Activated naive CD4-positive, alpha-beta T cell treated with anti-CD3 and anti-CD28 coated beads for 36 hours (primary cell): ENCODE data around the gene TBC1D24. TPM values are rescaled to one million over a fixed set of nuclear protein-coding genes. Genes with fewer than 3 reads are reported as not detected.
A peak's percentile ranks its signal among the peaks of the same experiment; 100 is the strongest.
"Not testable (repeated sequence)": the region's sequence is repeated elsewhere in the genome, so short reads cannot be mapped to it uniquely, and the experiment has no call there.

Experiments used
- CTCF ChIA-PET: fragments of 350-600 bp; sonication (Branson Sonifier 250); formaldehyde crosslinking; loops from one replicate; lab custom pipeline; 2021; ENCODE audit warnings: antibody characterized with exemption; lab: Charles Lee
- DNase-seq: peaks from one replicate; pipeline ENCODE4 v3.0.0-alpha.2; 2020
- H3K27ac Mint-ChIP-seq: one replicate; pipeline ENCODE4 v1.8.0; 2021; ENCODE audit warnings: mild to moderate bottlenecking, mixed read lengths
- H3K27me3 Mint-ChIP-seq: one replicate; pipeline ENCODE4 v1.8.0; 2021; ENCODE audit warnings: low read depth, mixed read lengths
- H3K36me3 Mint-ChIP-seq: one replicate; pipeline ENCODE4 v1.8.0; 2021; ENCODE audit warnings: low read depth, mixed read lengths
- H3K4me1 Mint-ChIP-seq: one replicate; pipeline ENCODE4 v1.8.0; 2021; ENCODE audit warnings: low read depth, mixed read lengths
- H3K4me3 Mint-ChIP-seq: one replicate; pipeline ENCODE4 v1.8.0; 2021; ENCODE audit warnings: mild to moderate bottlenecking, moderate library complexity, mixed read lengths
- H3K9me3 Mint-ChIP-seq: one replicate; pipeline ENCODE4 v1.8.0; 2021; ENCODE audit warnings: mixed read lengths
- intact Hi-C: fragments of 100-400 bp; cut with micrococcal nuclease; formaldehyde crosslinking; loops from one replicate; pipeline ENCODE4 v1.15.1; 2023
- total RNA-seq, 2 experiments: library from RNA; stranded (reverse); gene quantifications; one replicate each; pipeline ENCODE4 v1.2.3, GENCODE V29; 2021

The TBC1D24 gene
- total RNA-seq, 2 experiments from 2014 or later = 8.1 to 8.6 TPM

DNA sequence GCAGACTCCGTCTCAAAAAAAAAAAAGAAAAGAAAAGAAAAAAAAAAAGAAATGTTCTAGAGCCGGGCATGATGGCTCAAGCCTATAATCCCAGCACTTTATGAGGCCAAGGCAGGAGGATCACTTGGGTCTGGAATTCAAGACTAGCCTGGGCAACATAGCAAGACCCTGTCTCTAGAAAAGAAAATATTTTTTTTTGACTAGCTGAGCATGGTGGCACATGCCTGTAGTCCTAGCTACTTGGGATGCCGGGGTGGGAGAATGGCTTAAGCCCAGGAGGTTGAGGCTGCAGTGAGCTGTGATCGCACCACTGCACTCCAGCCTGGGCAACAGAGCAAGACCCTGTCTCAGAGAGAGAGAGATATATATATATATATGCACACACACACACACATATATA is 39.7 kb upstream of the TBC1D24 start:
- H3K27ac Mint-ChIP-seq, DNase-seq, H3K9me3 Mint-ChIP-seq, H3K4me3 Mint-ChIP-seq, intact Hi-C loops, H3K27me3 Mint-ChIP-seq: not testable (repeated sequence)
- CTCF ChIA-PET = interaction anchor here (0.6 kb wide), 2 partner anchors 39 to 485 kb away, joined by 3 read pairs; no protein-coding TSS in a partner anchor
- peaks cover 13% of the 10 kb centered on the region for H3K4me1 Mint-ChIP-seq
- H3K36me3 Mint-ChIP-seq = peaks cover 70% of the 10 kb centered on the region

DNA sequence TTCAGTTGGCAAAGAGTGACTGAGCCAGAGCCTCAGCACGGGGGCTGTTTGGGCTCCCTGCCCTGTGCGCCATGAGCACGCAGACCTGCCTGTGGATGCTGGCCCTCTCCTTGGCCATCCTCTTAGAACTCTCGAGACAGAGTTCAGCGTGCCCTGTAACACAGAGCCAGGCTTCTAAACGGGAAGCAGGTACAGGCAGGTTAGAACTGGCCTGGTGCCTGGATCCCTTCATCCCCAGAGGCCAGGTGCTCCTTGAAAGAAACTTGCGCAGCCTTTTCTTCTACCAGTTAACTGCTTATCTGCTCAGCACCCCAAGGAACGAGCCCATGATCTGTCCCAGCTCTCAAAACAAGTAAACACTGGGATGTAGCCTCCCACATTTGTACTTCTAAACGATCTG is 38.8 kb upstream of the TBC1D24 start:
- Mint-ChIP-seq H3K4me3 (no peak overlapping the region), H3K36me3 (peaks cover 64% of the 10 kb centered on the region), H3K4me1 (peaks cover 6% of the 10 kb centered on the region), H3K9me3 (no peaks in the 10 kb centered on the region), H3K27ac (no peak overlapping the region), H3K27me3 (no peaks in the 10 kb centered on the region)
- intact Hi-C loops = no loop called here
- CTCF ChIA-PET = no interaction called here
- DNase-seq = no peak

DNA sequence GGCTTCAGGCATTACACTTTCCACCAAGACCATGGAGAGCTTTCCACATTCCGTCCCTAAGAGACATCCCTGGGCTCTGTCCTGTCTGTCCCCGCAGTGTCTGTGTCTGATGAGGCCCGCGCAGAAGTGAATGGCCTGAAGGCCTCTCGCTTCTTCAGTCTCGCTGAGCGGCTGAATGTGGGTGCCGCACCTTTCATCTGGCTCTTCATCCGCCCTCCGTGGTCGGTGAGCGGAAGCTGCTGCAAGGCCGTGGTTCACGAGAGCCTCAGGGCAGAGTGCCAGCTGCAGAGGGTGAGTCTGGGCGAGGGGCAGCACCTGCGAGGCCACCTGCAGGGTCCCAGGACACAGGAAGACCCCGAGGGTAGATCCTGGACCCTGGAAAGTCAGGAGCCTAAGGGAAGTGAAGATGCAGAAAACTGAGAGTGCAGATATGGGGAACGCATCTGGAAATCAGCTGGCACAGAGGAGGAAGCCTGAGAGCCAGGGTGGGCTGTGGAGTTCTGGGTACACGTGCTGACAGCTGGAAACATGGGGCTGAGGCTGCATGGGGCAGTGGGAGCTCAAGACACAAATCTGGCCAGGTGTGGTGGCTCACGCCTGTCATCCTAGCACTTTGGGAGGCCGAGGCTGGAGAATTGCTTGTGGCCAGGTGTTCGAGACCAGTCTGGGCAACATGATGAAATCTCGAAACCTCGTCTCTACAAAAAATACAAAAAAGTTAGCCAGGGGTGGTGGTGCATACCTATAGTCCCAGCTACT is 37.7 kb upstream of the TBC1D24 start:
- Mint-ChIP-seq H3K9me3 (no peaks in the 10 kb centered on the region), H3K36me3 (peaks cover 59% of the 10 kb centered on the region), H3K27me3 (no peaks in the 10 kb centered on the region), H3K4me1 (peaks cover 6% of the 10 kb centered on the region), H3K4me3 (no peak overlapping the region), H3K27ac (no peak overlapping the region)
- CTCF ChIA-PET = interaction anchor here (0.5 kb wide), 1 partner anchor 145 kb away, joined by 5 read pairs; no protein-coding TSS in a partner anchor
- intact Hi-C loops = no loop called here
- DNase-seq = peak; percentile 2

DNA sequence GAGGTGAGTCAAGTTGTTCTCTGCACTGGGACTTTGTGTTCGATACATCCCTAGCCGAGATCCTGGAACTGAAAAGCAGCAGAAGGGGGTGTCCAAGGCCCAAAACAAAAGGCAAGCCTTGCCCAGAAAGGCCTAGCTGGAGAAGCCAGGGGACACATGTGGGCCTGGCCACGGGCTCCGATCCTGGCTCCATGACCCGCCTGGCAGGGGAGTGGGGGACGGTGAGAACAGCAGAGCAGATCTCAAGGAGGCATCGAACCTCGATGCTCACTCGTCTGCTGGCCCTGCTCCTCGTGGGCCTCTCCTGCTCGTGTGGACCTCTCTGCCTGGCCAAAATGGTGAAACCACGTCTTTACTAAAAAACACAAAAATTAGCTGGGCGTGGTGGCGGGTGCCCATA is 36.8 kb upstream of the TBC1D24 start:
- intact Hi-C loops = no loop called here
- no peak overlapping the region for H3K27ac Mint-ChIP-seq
- H3K4me1 Mint-ChIP-seq = peaks cover 6% of the 10 kb centered on the region
- H3K27me3 Mint-ChIP-seq = no peaks in the 10 kb centered on the region
- no peak for DNase-seq
- H3K9me3 Mint-ChIP-seq = no peaks in the 10 kb centered on the region
- no peak overlapping the region for H3K4me3 Mint-ChIP-seq
- CTCF ChIA-PET = no interaction called here
- peaks cover 51% of the 10 kb centered on the region for H3K36me3 Mint-ChIP-seq

DNA sequence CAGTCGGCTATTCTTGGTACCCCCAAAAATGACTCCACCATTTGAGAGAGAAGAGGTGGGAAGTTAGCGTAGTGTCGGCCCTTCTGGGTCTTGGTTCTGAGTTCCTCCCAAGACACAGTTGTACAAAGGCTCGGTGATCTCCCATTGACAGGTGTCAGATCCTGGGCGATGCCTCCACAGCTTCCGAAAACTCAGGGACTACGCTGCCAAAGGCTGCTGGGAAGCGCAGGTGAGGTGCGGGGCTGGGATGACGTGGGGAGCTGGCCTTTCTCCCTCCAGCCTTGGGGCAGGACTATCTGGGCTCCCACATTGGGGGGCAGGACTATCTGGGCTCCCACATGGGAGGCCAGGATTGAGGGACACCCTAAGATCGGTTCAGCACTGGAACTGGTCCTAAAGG is 35.3 kb upstream of the TBC1D24 start:
- no peaks in the 10 kb centered on the region for H3K27me3 Mint-ChIP-seq
- H3K4me3 Mint-ChIP-seq = no peak overlapping the region
- intact Hi-C loops = no loop called here
- DNase-seq = no peak
- H3K36me3 Mint-ChIP-seq = peaks cover 44% of the 10 kb centered on the region
- no peak overlapping the region for H3K27ac Mint-ChIP-seq
- H3K9me3 Mint-ChIP-seq = no peaks in the 10 kb centered on the region
- H3K4me1 Mint-ChIP-seq = peaks cover 6% of the 10 kb centered on the region
- CTCF ChIA-PET = no interaction called here

DNA sequence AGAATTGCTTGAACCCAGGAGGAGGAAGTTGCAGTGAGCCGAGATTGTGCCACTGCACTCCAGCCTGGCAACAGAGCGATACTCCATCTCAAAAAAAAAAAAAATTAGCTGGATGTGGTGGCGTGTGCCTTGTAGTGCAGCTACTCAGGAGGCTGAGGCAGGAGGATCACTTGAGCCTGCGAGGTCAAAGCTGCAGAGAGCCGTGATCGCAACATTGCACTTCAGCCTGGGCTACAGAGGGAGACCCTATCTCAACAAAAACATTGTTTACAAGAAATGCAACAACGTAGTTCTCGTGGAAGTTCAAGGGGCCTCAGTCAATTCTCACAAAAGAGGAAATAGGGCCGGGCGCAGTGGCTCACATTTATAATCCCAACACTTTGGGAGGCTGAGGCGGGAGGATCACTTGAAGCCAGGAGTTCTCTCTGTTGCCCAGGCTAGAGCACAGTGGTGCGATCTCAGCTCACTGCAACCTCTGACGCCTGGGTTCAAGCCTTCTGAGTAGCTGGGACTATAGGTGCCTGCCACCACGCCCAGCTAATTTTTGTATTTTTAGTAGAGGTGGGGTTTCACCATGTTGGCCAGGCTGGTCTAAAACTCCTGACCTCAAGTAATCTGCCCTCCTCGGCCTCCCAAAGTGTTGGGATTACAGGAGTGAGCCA is 33.7 kb upstream of the TBC1D24 start:
- CTCF ChIA-PET = interaction anchor here (0.7 to 1.6 kb wide), 2 partner anchors 9 to 16 kb away, joined by 3 to 4 read pairs; no protein-coding TSS in a partner anchor
- DNase-seq, H3K4me3 Mint-ChIP-seq, H3K27ac Mint-ChIP-seq, H3K27me3 Mint-ChIP-seq, H3K9me3 Mint-ChIP-seq, H3K4me1 Mint-ChIP-seq, intact Hi-C loops: not testable (repeated sequence)
- H3K36me3 Mint-ChIP-seq = peaks cover 46% of the 10 kb centered on the region

DNA sequence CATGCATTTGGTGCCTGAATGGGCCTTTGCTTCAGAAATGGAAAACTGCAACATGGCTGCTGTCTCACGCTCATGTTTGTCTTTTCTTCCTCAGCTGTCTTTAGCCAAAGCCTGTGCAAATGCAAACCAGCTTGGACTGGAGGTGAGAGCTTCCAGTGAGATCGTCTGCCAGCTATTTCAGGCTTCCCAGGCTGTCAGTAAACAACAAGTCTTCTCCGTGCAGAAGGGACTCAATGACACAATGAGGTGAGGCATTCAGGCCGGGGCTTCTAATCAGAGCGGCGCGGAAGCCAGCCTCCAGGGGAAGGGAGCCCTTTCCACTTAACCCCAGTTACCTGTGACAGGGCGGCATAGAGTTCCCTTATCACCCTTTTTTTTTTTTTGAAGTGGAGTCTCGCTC is 31.4 kb upstream of the TBC1D24 start:
- no peaks in the 10 kb centered on the region for H3K27me3 Mint-ChIP-seq
- H3K4me3 Mint-ChIP-seq = no peak overlapping the region
- H3K4me1 Mint-ChIP-seq = peaks cover 6% of the 10 kb centered on the region
- peaks cover 36% of the 10 kb centered on the region for H3K36me3 Mint-ChIP-seq
- CTCF ChIA-PET = interaction anchor here (0.6 kb wide), 1 partner anchor 79 kb away, joined by 4 read pairs; no protein-coding TSS in a partner anchor
- H3K9me3 Mint-ChIP-seq = no peaks in the 10 kb centered on the region
- intact Hi-C loops = no loop called here
- no peak overlapping the region for H3K27ac Mint-ChIP-seq
- DNase-seq = no peak

DNA sequence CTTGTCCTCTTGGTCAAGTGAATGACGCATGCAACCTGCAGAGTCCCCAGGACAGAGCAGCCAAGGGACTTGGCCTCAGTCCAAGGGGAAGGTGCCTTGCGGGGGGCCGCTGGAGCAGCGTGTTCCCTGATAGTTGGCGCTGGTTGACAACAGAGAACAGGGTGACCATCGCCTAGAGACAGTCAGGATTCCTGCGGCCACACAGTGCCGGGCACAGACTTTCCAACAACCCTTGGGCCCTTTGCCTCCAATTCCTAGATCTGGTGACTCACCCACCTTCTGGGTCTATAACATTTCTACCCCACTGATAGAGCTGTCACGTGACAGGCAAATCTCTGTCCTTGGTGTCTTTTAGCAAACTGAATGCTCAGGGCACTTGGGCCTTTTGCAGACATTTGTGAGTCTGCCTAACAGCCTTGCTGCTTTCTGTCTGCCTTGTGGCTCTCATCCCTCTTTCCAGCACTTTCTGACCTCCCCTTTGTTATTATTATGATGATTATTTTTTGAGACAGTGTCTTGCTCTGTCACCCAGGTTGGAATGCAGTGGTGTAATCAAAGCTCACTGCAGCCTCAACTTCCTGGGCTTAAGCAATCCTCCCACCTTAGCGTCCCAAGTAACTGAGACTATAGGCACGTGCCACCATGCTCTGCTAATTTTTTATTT is 26.9 kb upstream of the TBC1D24 start:
- no peak overlapping the region for H3K27ac Mint-ChIP-seq
- no peak for DNase-seq
- H3K4me1 Mint-ChIP-seq = no peaks in the 10 kb centered on the region
- no peaks in the 10 kb centered on the region for H3K27me3 Mint-ChIP-seq
- no peak overlapping the region for H3K4me3 Mint-ChIP-seq
- CTCF ChIA-PET = no interaction called here
- H3K36me3 Mint-ChIP-seq = peaks cover 39% of the 10 kb centered on the region
- intact Hi-C loops = no loop called here
- H3K9me3 Mint-ChIP-seq = no peaks in the 10 kb centered on the region

DNA sequence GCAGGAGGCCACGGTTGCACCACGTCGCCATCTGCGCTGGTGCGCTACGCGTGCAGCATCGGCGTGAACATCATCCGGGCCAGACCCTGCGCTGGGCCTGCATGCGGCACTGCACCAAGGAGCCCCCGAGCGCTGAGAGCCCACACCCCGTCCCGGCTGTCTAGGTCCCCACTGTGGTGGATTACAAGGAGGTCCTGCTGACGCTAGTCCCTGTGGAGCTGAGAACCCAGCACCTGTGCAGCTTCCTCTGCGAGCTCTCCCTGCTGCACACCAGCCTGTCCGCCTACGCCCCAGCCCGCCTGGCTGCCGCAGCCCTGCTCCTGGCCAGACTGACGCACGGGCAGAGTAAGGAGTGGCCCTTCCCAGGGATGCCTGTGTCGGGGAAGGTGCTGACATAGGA is 25.8 kb upstream of the TBC1D24 start:
- CTCF ChIA-PET = no interaction called here
- H3K4me3 Mint-ChIP-seq = no peak overlapping the region
- no peak overlapping the region for H3K27ac Mint-ChIP-seq
- H3K27me3 Mint-ChIP-seq = no peaks in the 10 kb centered on the region
- H3K36me3 Mint-ChIP-seq = peaks cover 45% of the 10 kb centered on the region
- no peak for DNase-seq
- no peaks in the 10 kb centered on the region for H3K4me1 Mint-ChIP-seq
- H3K9me3 Mint-ChIP-seq = no peaks in the 10 kb centered on the region
- intact Hi-C loops = no loop called here

DNA sequence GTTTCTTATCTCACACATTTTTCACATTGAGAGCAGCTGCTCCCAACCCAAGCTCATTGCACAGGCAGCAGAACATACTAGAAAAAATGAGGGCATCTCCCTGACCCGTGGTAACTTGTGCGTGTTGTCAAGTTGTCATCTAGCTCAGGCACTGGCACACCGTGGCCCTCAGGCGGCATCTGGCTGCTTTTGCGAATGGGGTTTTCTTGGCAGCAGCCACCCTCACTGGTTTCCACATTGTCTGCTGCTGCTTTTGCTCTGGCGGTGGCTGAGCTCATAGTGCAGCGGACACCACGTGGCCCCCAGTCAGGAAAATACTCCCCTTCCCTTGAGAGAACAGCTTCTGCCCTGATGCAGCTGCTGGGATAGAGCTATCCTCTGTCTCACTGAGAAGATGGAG is 24.4 kb upstream of the TBC1D24 start:
- peaks cover 40% of the 10 kb centered on the region for H3K36me3 Mint-ChIP-seq
- H3K9me3 Mint-ChIP-seq = no peaks in the 10 kb centered on the region
- no peaks in the 10 kb centered on the region for H3K4me1 Mint-ChIP-seq
- CTCF ChIA-PET = interaction anchor here (0.6 to 1.0 kb wide), 3 partner anchors 10 to 749 kb away, joined by 3 read pairs; no protein-coding TSS in a partner anchor
- H3K27me3 Mint-ChIP-seq = no peaks in the 10 kb centered on the region
- no peak overlapping the region for H3K4me3 Mint-ChIP-seq
- H3K27ac Mint-ChIP-seq = no peak overlapping the region
- intact Hi-C loops = no loop called here
- DNase-seq = no peak

DNA sequence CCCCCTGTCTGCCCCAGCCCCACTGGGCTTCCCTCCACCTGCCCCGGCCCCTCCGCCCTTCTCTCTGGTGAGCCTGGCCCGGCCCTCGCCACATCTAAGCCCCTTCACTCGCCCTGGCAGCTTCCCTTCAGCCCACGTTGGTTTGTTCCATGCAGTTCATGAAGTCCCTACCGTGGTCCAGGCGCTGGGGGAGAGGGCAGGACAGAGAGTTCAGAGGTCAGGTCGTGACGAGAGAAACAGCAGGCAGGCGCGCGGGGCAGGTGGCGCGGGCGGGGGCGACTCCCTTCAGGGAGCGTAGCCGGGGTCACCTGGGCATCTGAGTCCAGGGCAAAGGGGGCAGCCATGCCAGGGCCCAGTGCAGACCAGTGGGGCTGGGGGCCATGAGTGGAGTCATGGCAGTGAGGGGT is 23.9 kb upstream of the TBC1D24 start:
- Mint-ChIP-seq H3K27ac (no peak overlapping the region), H3K9me3 (no peaks in the 10 kb centered on the region), H3K27me3 (no peaks in the 10 kb centered on the region), H3K4me1 (no peaks in the 10 kb centered on the region), H3K4me3 (no peak overlapping the region), H3K36me3 (peaks cover 39% of the 10 kb centered on the region)
- intact Hi-C loops = no loop called here
- DNase-seq = no peak
- CTCF ChIA-PET = no interaction called here

DNA sequence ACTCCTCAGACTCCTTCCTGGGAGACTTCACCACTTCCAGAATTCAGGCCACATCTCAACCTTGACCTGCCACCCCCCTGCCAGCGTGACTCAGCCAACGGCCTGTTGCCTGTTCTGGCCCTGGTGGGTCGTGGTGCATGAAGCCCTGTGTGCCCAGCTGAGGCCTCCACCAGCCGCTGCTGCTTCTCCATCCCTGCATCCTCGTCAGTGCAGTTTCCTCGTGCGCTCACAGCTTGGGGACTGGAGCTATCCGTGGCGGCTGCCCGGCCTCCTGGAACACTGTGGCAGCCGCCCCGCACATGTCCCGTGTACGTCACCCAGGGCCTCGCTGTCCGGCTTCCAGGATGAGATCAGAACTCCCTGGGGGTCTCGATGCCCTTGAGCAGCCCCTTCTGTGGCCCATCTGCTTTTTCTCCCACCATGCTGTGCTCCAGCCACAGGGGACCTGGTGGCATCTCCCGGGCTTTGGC is 23.0 kb upstream of the TBC1D24 start:
- H3K27ac Mint-ChIP-seq = no peak overlapping the region
- no peak for DNase-seq
- H3K36me3 Mint-ChIP-seq = peaks cover 35% of the 10 kb centered on the region
- no peaks in the 10 kb centered on the region for H3K4me1 Mint-ChIP-seq
- H3K4me3 Mint-ChIP-seq = no peak overlapping the region
- no peaks in the 10 kb centered on the region for H3K27me3 Mint-ChIP-seq
- no peaks in the 10 kb centered on the region for H3K9me3 Mint-ChIP-seq
- intact Hi-C loops = no loop called here
- CTCF ChIA-PET = no interaction called here
